Psoas muscle (tissue), 8 donors: ENCODE results near the gene ZMIZ1. TPM values are rescaled to one million over a fixed set of nuclear protein-coding genes. Genes with fewer than 3 reads are reported as not detected.

ENCODE experiments used
- ATAC-seq, 4 donors: fragments of 200-7000 bp; cut with Tn5 transposase; one replicate each; pipeline ENCODE4 v1.9.1; 2020; ENCODE audit warnings: moderate library complexity in 3 of 4, mild to moderate bottlenecking in 2 of 4
- DNase-seq, 2 donors: peaks; one replicate each; pipeline ENCODE4 v3.0.0-alpha.2; 2020
- H3K27ac ChIP-seq: fragments of 200-600 bp; one replicate; pipeline ENCODE4 v1.8.0; 2022
- H3K27me3 ChIP-seq, 3 donors: fragments of 200-600 bp in 1 of 3; one replicate each; pipeline versions ENCODE4 v1.6.1 to v1.8.0; 2013 to 2022; ENCODE audit warnings: low read length in 2 of 3, mild to moderate bottlenecking in 2 of 3, moderate library complexity in 1 of 3; ENCODE audit not compliant: insufficient read depth in 3 of 3
- H3K36me3 ChIP-seq, 2 donors: fragments of 200-600 bp in 1 of 2; one replicate each; pipeline versions ENCODE4 v1.6.1 to v1.8.0; 2013 to 2022; ENCODE audit warnings: low read depth in 1 of 2, mild to moderate bottlenecking in 1 of 2, moderate library complexity in 1 of 2; ENCODE audit not compliant: insufficient read depth in 1 of 2
- H3K4me1 ChIP-seq: fragments of 200-600 bp; one replicate; pipeline ENCODE4 v1.8.0; 2022
- H3K4me3 ChIP-seq: fragments of 200-600 bp; one replicate; pipeline ENCODE4 v1.8.0; 2022; ENCODE audit warnings: mild to moderate bottlenecking
- H3K9me3 ChIP-seq: fragments of 200-600 bp; one replicate; pipeline ENCODE4 v1.8.0; 2022
- CTCF ChIP-seq: fragments of 200-600 bp; IDR thresholded peaks from one replicate; pipeline ENCODE4 v1.8.0; 2022; ENCODE audit warnings: antibody characterized with exemption
- WGBS, 3 donors: extraction: QIAGEN DNeasy Blood & Tissue Kit; methylation state at CpG; one replicate each; pipeline versions ENCODE4 v1.1.6 to v1.1.7; 2013; 5-methylcytosine and 5-hydroxymethylcytosine counted together
- intact Hi-C, 2 donors: fragments of 100-400 bp; cut with DNase I; formaldehyde crosslinking; loops; one replicate each; pipeline versions ENCODE4 v1.11.0 to v1.14.2; 2022
- polyA plus RNA-seq, 3 donors: library from polyadenylated mRNA; stranded (reverse); fragments of 200-250 nt; gene quantifications; one replicate each; pipeline ENCODE4 v1.2.3, GENCODE V29; 2013
- total RNA-seq, 4 donors: library from RNA; stranded (reverse); fragmentation: NEBNext Ultra II Directional in 2 of 4; extraction: Animal tissue kit (Norgen Biotek cat#: 25700) in 2 of 4; gene quantifications; one replicate each; pipeline versions ENCODE4 v1.2.1 to v1.2.4, GENCODE V29; 2021 to 2023
- donor health status: healthy with polysubstance abuse.
- donor health status: DM: no; HTN: no; CAD: no; lungs with moderate emphysema.
- donor health status: Bipolar disorder and iron deficiency.
- donor health status: healthy.
- donor health status: DM: yes; HTN: yes; CAD: no.
- donor health status: DM: no; HTN: no; CAD: no.
- donor health status: DM: no; HTN: no; CAD: no.
- donor health status: DM: yes; HTN: yes; CAD: no.

The ZMIZ1 gene
- total and polyA plus RNA-seq, 7 donors: 10.4 to 37.6 (median 30.0) TPM

GRCh38 chr10:79182781-79183467 is 114.2 kb downstream of the ZMIZ1 start:
- ATAC-seq (no peak), DNase-seq (no peak)
- no peaks in the 10 kb centered on the region for H3K27me3 ChIP-seq
- peaks cover 0 to 12% of the 10 kb centered on the region in 2 donors for H3K36me3 ChIP-seq
- H3K4me1 ChIP-seq: peaks cover 48% of the 10 kb centered on the region
- TF ChIP-seq CTCF: no peak
- WGBS, 3 donors: 78 to 86% (median 84%) methylated on average over 14 of the region's 14 CpGs
- intact Hi-C loops: no loop called here
- H3K9me3 ChIP-seq: no peaks in the 10 kb centered on the region
- no peak overlapping the region for H3K27ac ChIP-seq
- H3K4me3 ChIP-seq: no peak overlapping the region

GRCh38 chr10:79183468-79183865 is 114.7 kb downstream of the ZMIZ1 start:
- no peak overlapping the region for H3K4me3 ChIP-seq
- intact Hi-C loops: no loop called here
- DNase-seq (no peak), ATAC-seq (no peak)
- H3K36me3 ChIP-seq: peaks cover 0 to 12% of the 10 kb centered on the region in 2 donors
- no peaks in the 10 kb centered on the region for H3K27me3 ChIP-seq
- 93 to 96% (median 94%) methylated on average over 5 of the region's 5 CpGs for WGBS, 3 donors
- H3K4me1 ChIP-seq: peaks cover 43% of the 10 kb centered on the region
- TF ChIP-seq CTCF: no peak
- no peaks in the 10 kb centered on the region for H3K9me3 ChIP-seq
- no peak overlapping the region for H3K27ac ChIP-seq

GRCh38 chr10:79184145-79184625 is 115.4 kb downstream of the ZMIZ1 start:
- H3K9me3 ChIP-seq: no peaks in the 10 kb centered on the region
- H3K4me3 ChIP-seq: no peak overlapping the region
- intact Hi-C loops: no loop called here
- no peak for TF ChIP-seq CTCF
- peaks cover 0 to 9% of the 10 kb centered on the region in 2 donors for H3K36me3 ChIP-seq
- 52 to 60% (median 60%) methylated on average over 7 of the region's 7 CpGs for WGBS, 3 donors
- H3K4me1 ChIP-seq: peaks cover 38% of the 10 kb centered on the region
- DNase-seq: no peak
- ATAC-seq: peak; percentile 48 to 70 (median 62)
- no peaks in the 10 kb centered on the region for H3K27me3 ChIP-seq
- H3K27ac ChIP-seq: no peak overlapping the region

GRCh38 chr10:79184657-79185056 is 115.9 kb downstream of the ZMIZ1 start:
- Histone ChIP-seq H3K4me1 (peaks cover 38% of the 10 kb centered on the region), H3K36me3 (peaks cover 0 to 9% of the 10 kb centered on the region in 2 donors), H3K27ac (no peak overlapping the region), H3K9me3 (no peaks in the 10 kb centered on the region), H3K27me3 (no peaks in the 10 kb centered on the region), H3K4me3 (no peak overlapping the region)
- DNase-seq (no peak), ATAC-seq (no peak)
- TF ChIP-seq CTCF: no peak
- WGBS, 3 donors: 58 to 69% (median 62%) methylated on average over 6 of the region's 6 CpGs
- intact Hi-C loops: no loop called here
